GM20000 (cell line): ENCODE data around the gene EVA1C.
"Not testable (repeated sequence)": the region's sequence is repeated elsewhere in the genome, so short reads cannot be mapped to it uniquely, and the experiment has no call there.

Experiments used
- DNase-seq: peaks from one replicate; pipeline ENCODE4 v3.0.0; 2012; ENCODE audit warnings: low spot score
- TF ChIP-seq, protein P1 (sequence below): IDR thresholded peaks from 2 replicates; pipeline ENCODE4 v1.5.1; 2012; ENCODE audit warnings: mild to moderate bottlenecking, control low read depth; ENCODE audit errors: extremely low read depth, missing control alignments

Gene EVA1C

GRCh38 chr21:32426066-32426465, 13.6 kb downstream of the EVA1C start:
- TF ChIP-seq, protein P1, sequence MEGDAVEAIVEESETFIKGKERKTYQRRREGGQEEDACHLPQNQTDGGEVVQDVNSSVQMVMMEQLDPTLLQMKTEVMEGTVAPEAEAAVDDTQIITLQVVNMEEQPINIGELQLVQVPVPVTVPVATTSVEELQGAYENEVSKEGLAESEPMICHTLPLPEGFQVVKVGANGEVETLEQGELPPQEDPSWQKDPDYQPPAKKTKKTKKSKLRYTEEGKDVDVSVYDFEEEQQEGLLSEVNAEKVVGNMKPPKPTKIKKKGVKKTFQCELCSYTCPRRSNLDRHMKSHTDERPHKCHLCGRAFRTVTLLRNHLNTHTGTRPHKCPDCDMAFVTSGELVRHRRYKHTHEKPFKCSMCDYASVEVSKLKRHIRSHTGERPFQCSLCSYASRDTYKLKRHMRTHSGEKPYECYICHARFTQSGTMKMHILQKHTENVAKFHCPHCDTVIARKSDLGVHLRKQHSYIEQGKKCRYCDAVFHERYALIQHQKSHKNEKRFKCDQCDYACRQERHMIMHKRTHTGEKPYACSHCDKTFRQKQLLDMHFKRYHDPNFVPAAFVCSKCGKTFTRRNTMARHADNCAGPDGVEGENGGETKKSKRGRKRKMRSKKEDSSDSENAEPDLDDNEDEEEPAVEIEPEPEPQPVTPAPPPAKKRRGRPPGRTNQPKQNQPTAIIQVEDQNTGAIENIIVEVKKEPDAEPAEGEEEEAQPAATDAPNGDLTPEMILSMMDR, result no peak
- no peak for DNase-seq

- DNase-seq, result no peak
These were observed 14.1 kb downstream of the EVA1C start for GRCh38 chr21:32426592-32427051.

GRCh38 chr21:32427958-32428623, 15.6 kb downstream of the EVA1C start:
- TF ChIP-seq, protein P1, result no peak
- no peak for DNase-seq

More at GRCh38 chr21:32426592-32427051, 14.1 kb downstream of the EVA1C start:
- TF ChIP-seq, protein P1, result no peak

DNA sequence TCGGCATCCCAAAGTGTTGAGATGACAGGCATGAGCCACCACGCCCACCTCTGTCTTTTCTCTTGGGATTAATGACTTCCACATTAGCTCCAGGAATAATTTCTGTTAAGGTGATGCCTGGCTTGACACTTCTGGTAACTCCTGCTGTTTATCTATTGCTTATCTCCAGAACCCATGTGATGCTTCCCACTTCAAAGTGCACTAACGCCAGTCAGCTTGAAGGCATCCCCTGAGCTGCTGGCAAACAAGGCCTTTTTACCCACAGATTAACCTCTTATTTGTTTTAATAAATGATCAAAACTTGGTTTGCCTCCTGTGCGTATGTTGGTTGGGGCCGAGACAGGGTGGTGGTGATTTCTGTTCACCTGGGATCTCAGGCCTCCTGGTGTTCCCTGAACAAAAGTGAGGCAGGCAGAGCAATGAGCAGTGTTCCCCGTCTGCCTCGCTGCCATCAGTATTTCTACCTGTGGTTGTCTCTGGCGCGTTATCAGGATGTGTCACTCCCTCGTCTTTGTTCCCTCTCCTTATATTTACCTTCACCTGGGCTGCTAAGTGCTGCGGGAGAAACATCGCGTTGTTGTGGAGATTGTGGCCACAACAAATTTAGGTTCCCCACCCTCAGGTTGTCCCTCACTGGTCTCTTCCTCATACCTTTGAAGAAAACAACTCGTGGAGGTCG, 20.6 kb downstream of the EVA1C start:
- not testable (repeated sequence) for DNase-seq

DNA sequence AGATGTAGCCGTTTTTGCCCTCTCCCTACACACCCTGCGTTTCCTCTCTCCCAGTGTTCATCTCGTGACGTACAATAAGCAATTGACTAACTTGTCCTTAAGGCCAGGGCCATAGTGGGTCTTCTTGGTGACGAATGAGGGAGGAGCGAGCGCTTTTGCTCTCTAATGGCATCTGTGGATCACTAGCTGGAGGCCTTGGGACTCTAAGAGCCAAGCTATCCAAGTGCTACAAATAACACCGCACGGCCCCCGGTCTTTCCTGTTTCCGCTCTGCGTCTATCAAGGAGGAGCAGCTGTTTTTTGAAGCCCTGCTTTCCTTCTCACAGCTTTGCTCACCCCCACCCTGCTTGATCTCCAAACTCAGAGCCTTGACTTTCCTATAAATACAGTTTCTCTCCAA, 25.2 kb downstream of the EVA1C start:
- no peak for DNase-seq
- TF ChIP-seq, protein P1, result no peak

DNA sequence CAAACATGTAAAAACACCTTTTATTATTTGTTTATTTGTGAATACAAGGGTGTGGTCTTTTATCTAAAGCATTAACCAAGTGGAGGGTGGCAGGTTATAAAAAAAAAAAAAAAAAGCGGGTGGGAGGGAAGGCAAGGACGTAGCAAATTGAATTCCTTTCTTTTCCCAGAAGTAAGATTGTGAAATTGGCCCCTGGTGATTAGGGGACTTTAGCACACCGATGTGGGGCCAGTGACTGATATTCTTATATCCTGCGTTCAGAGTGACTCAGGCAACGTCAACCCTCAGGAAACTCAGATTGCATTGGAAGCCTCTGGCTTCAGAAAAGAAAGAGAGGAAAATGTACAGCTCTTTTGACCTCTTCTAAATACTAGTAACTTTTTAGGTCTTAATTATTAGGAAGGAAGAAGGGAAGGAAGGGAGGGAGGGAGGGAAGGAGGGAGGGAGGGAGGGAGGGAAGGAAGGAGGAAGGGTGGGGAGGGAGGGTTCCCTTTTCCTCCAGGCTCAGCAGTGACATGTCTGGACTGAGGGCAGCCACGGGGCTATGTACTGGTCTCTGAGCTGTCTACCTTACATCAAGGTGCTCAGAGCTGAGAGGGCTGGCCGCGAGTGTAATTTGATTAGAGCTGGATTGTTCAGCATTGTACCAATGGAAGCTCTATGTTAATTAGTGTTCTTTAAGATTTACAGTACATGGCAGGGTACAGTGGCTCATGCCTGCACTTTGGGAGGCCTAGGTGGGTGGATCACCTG, 30.2 kb downstream of the EVA1C start:
- TF ChIP-seq, protein P1, result no peak
- no peak for DNase-seq

- DNase-seq, result no peak
- TF ChIP-seq, protein P1, result no peak
These were observed 32.6 kb downstream of the EVA1C start for GRCh38 chr21:32445101-32445500.

DNA sequence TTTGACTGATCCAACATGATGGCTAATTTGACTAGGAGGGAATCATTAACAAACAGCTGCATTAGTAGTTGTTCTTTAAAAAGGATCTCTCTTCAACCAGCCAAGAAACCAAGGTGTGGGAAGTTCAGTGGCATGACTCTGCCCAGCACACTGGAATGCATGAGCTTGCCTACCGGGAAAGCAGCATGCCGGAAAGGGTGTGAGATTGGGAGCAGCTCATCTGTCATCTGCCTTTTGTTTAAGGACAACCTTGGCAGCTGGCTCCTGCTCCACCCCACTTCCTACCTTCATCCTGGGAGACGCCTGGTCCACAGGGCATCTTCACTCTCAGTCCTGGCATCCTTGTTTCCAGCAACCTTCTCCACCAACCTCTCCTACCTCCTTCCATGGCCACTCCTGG, 33.9 kb downstream of the EVA1C start:
- DNase-seq, result not testable (repeated sequence)
